PC-9 (cell line): Measurements from ENCODE around the gene CD200.

Experiments
- EZH2 ChIP-seq: fragments of 200-600 bp; sonication (generic); IDR thresholded peaks from 2 replicates; pipeline ENCODE4 v1.8.0; 2017; ENCODE audit warnings: antibody characterized with exemption, low read depth
- TF ChIP-seq, protein P1 (sequence below): fragments of 200-600 bp; sonication (generic); conservative IDR thresholded peaks from 2 replicates; pipeline ENCODE4 v1.6.1; 2017; ENCODE audit warnings: mixed run types, antibody characterized with exemption, mild to moderate bottlenecking, moderate library complexity

DNA sequence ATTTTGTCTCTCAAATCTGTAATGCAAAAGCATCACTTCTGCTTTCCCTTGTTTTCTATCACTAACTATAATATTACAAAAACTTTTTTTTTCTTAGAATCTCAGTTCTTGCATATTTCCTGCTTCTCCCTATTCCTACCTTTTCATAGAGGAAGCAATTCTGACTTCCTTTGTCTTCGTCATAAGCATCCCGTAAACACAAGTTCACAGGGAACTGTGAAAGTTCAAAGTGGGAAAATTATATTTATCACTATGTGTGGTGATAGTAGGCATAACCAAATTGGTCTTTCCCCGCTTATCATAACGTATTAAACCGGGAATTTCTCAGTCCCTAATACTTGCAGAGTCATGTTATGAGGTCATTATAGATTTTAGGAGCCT, 22.3 kb downstream of the CD200 start:
- TF ChIP-seq, protein P1, sequence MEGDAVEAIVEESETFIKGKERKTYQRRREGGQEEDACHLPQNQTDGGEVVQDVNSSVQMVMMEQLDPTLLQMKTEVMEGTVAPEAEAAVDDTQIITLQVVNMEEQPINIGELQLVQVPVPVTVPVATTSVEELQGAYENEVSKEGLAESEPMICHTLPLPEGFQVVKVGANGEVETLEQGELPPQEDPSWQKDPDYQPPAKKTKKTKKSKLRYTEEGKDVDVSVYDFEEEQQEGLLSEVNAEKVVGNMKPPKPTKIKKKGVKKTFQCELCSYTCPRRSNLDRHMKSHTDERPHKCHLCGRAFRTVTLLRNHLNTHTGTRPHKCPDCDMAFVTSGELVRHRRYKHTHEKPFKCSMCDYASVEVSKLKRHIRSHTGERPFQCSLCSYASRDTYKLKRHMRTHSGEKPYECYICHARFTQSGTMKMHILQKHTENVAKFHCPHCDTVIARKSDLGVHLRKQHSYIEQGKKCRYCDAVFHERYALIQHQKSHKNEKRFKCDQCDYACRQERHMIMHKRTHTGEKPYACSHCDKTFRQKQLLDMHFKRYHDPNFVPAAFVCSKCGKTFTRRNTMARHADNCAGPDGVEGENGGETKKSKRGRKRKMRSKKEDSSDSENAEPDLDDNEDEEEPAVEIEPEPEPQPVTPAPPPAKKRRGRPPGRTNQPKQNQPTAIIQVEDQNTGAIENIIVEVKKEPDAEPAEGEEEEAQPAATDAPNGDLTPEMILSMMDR = no peak
- no peak for TF ChIP-seq EZH2
